Measurements from ENCODE around the gene NCK2. TPM values are rescaled to one million over a fixed set of nuclear protein-coding genes. Genes with fewer than 3 reads are reported as not detected.

Gene NCK2
- total RNA-seq, 1 experiment from 2014 or later = 75.4 TPM

GRCh38 chr2:105875241-105875640, 130.5 kb downstream of the NCK2 start:
- no peaks in the 10 kb centered on the region for H3K36me3 Mint-ChIP-seq
- CTCF ChIA-PET = no interaction called here

More at GRCh38 chr2:105875241-105875640, 130.5 kb downstream of the NCK2 start:
- no peak overlapping the region for H3K4me3 Mint-ChIP-seq
- POLR2A ChIA-PET = no interaction called here
- no peak for ATAC-seq
- DNase-seq (ENCODE audit: low spot score) = no peak
- H3K27me3 Mint-ChIP-seq (ENCODE audit: low read depth) = no peaks in the 10 kb centered on the region
- H3K9me3 Mint-ChIP-seq = no peaks in the 10 kb centered on the region
- no peak overlapping the region for H3K27ac Mint-ChIP-seq
- no peak for TF ChIP-seq FOXP1 (CRISPR knock-in tag; IDR thresholded peaks at IDR 0.05; ENCODE audit: borderline replicate concordance)
- TF ChIP-seq ZNF396 (CRISPR knock-in tag; IDR thresholded peaks at IDR 0.05; ENCODE audit: borderline replicate concordance) = no peak
- TF ChIP-seq MXD4 (CRISPR knock-in tag; IDR thresholded peaks at IDR 0.05; ENCODE audit: borderline replicate concordance) = no peak
- TF ChIP-seq ZNF512 (CRISPR knock-in tag; IDR thresholded peaks at IDR 0.05; ENCODE audit: borderline replicate concordance) = no peak
- TF ChIP-seq USF1 (CRISPR knock-in tag; IDR thresholded peaks at IDR 0.05) = no peak
- no peak for TF ChIP-seq ZNF138 (CRISPR knock-in tag; conservative IDR thresholded peaks at IDR 0.05)
- TF ChIP-seq, protein P1, sequence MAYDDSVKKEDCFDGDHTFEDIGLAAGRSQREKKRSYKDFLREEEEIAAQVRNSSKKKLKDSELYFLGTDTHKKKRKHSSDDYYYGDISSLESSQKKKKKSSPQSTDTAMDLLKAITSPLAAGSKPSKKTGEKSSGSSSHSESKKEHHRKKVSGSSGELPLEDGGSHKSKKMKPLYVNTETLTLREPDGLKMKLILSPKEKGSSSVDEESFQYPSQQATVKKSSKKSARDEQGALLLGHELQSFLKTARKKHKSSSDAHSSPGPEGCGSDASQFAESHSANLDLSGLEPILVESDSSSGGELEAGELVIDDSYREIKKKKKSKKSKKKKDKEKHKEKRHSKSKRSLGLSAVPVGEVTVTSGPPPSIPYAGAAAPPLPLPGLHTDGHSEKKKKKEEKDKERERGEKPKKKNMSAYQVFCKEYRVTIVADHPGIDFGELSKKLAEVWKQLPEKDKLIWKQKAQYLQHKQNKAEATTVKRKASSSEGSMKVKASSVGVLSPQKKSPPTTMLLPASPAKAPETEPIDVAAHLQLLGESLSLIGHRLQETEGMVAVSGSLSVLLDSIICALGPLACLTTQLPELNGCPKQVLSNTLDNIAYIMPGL (CRISPR knock-in tag; IDR thresholded peaks at IDR 0.05) = no peak
- no peak for TF ChIP-seq ZMAT4 (CRISPR knock-in tag; IDR thresholded peaks at IDR 0.05)
- no peak for TF ChIP-seq ZNF416 (CRISPR knock-in tag; IDR thresholded peaks at IDR 0.05)
- no peak for TF ChIP-seq NR1H2 (CRISPR knock-in tag; IDR thresholded peaks at IDR 0.05)
- TF ChIP-seq FOXJ3 (CRISPR knock-in tag; IDR thresholded peaks at IDR 0.05; ENCODE audit: borderline replicate concordance) = no peak
- TF ChIP-seq, protein P2, sequence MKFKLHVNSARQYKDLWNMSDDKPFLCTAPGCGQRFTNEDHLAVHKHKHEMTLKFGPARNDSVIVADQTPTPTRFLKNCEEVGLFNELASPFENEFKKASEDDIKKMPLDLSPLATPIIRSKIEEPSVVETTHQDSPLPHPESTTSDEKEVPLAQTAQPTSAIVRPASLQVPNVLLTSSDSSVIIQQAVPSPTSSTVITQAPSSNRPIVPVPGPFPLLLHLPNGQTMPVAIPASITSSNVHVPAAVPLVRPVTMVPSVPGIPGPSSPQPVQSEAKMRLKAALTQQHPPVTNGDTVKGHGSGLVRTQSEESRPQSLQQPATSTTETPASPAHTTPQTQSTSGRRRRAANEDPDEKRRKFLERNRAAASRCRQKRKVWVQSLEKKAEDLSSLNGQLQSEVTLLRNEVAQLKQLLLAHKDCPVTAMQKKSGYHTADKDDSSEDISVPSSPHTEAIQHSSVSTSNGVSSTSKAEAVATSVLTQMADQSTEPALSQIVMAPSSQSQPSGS (CRISPR knock-in tag; IDR thresholded peaks at IDR 0.05; ENCODE audit: borderline replicate concordance, low read depth) = no peak
- TF ChIP-seq SMAD3 (CRISPR knock-in tag; IDR thresholded peaks at IDR 0.05; ENCODE audit: borderline replicate concordance) = no peak
- TF ChIP-seq CTCF (IDR thresholded peaks at IDR 0.05) = no peak
- TF ChIP-seq OVOL2 (CRISPR knock-in tag; IDR thresholded peaks at IDR 0.05; ENCODE audit: borderline replicate concordance) = no peak
- no peak for TF ChIP-seq TP53 (CRISPR knock-in tag; IDR thresholded peaks at IDR 0.05)
- TF ChIP-seq ATF3 (CRISPR knock-in tag; conservative IDR thresholded peaks at IDR 0.05) = no peak
- TF ChIP-seq ESRRA (CRISPR knock-in tag; IDR thresholded peaks at IDR 0.05; ENCODE audit: borderline replicate concordance) = no peak
- H3K4me1 Mint-ChIP-seq = peaks cover 40% of the 10 kb centered on the region

Measured in WTC11 (cell line).